ENCODE measurements around the gene CATSPERE. TPM values are rescaled to one million over a fixed set of nuclear protein-coding genes. Genes with fewer than 3 reads are reported as not detected.

Gene CATSPERE
- total RNA-seq, 2 donors from 2014 or later = 0.26 to 2.3 TPM

DNA sequence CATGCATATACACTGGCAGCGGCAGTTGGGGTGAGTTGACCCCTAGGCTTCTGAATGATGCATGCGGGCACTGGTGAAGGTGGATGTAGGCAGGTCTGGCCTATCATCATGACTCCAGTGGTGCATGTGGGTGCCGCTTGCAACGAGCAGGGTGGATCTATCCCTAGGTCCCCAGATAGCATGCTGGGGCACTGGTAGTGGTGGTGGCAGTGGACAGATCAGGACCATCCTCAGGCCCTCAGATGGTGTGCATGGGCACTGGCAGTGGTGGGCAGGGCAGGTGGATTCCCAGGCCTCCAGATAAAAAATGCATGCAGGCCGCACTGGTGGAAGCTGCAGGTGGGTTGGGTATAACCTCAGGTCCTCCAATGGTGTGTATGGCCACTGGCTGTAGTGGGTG lies 52.4 kb downstream of the CATSPERE start:
- 98 to 100% methylated on average over 4 to 5 of the region's 5 CpGs for WGBS, 2 donors
- H3K4me1 ChIP-seq = no peaks in the 10 kb centered on the region
- no peak overlapping the region for H3K27ac ChIP-seq
- TF ChIP-seq, protein P1, sequence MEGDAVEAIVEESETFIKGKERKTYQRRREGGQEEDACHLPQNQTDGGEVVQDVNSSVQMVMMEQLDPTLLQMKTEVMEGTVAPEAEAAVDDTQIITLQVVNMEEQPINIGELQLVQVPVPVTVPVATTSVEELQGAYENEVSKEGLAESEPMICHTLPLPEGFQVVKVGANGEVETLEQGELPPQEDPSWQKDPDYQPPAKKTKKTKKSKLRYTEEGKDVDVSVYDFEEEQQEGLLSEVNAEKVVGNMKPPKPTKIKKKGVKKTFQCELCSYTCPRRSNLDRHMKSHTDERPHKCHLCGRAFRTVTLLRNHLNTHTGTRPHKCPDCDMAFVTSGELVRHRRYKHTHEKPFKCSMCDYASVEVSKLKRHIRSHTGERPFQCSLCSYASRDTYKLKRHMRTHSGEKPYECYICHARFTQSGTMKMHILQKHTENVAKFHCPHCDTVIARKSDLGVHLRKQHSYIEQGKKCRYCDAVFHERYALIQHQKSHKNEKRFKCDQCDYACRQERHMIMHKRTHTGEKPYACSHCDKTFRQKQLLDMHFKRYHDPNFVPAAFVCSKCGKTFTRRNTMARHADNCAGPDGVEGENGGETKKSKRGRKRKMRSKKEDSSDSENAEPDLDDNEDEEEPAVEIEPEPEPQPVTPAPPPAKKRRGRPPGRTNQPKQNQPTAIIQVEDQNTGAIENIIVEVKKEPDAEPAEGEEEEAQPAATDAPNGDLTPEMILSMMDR (IDR thresholded peaks at IDR 0.05) = no peak
- TF ChIP-seq POLR2A (IDR thresholded peaks at IDR 0.05) = no peak
- intact Hi-C loops (cut with DNase I) = no loop called here
- no peaks in the 10 kb centered on the region for H3K27me3 ChIP-seq
- no peak overlapping the region for H3K4me3 ChIP-seq
- DNase-seq = no peak
- H3K9me3 ChIP-seq = peaks cover 0 to 12% (median 0%) of the 10 kb centered on the region in 3 donors
- H3K36me3 ChIP-seq (replicated peaks in 1 of 2; ENCODE audit: insufficient read depth in 1 of 2, low read depth in 2 of 2) = no peaks in the 10 kb centered on the region
- no peak for ATAC-seq

GRCh38 chr1:244515680-244516079 lies 54.6 kb downstream of the CATSPERE start:
- WGBS, 2 donors = 72 to 75% methylated on average over 2 of the region's 2 CpGs
- no peaks in the 10 kb centered on the region for H3K36me3 ChIP-seq (replicated peaks in 1 of 2; ENCODE audit: insufficient read depth in 1 of 2, low read depth in 2 of 2)
- no peaks in the 10 kb centered on the region for H3K4me1 ChIP-seq
- H3K9me3 ChIP-seq = peaks cover 0 to 12% (median 0%) of the 10 kb centered on the region in 3 donors
- TF ChIP-seq POLR2A (IDR thresholded peaks at IDR 0.05) = no peak
- TF ChIP-seq, protein P1 (IDR thresholded peaks at IDR 0.05) = no peak
- H3K27ac ChIP-seq = no peak overlapping the region
- no peak overlapping the region for H3K4me3 ChIP-seq
- DNase-seq = no peak
- ATAC-seq = no peak
- no peaks in the 10 kb centered on the region for H3K27me3 ChIP-seq
- intact Hi-C loops (cut with DNase I) = no loop called here

DNA sequence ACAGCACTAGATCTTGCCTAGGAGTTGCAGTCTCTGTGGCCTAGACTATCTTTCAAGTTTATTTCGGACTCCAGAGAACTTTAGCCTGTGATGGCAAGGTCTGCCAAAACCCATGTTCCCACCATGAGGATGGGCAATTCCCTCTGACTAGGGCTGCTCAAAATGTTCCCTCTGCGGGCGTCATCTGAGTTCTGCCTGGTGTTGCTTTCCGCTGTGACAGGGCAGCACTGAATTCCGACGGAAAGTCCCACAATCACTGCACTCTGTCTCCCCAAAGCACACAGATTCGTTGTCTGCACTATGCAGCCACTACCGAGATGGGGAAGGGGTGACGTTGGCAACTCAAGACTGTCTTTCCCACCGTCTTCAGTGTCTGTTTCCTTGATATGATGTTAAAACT lies 75.2 kb downstream of the CATSPERE start:
- Histone ChIP-seq H3K4me1 (no peaks in the 10 kb centered on the region), H3K36me3 (replicated peaks in 1 of 2; ENCODE audit: insufficient read depth in 1 of 2, low read depth in 2 of 2) (no peaks in the 10 kb centered on the region), H3K27ac (no peak overlapping the region), H3K9me3 (no peaks in the 10 kb centered on the region), H3K4me3 (no peak overlapping the region), H3K27me3 (no peaks in the 10 kb centered on the region)
- ATAC-seq = no peak
- WGBS, 2 donors = 56 to 69% methylated on average over 10 of the region's 10 CpGs
- DNase-seq = no peak
- intact Hi-C loops (cut with DNase I) = no loop called here
- TF ChIP-seq, protein P1 (IDR thresholded peaks at IDR 0.05) = no peak

GRCh38 chr1:244545511-244545910 lies 84.4 kb downstream of the CATSPERE start:
- Histone ChIP-seq H3K36me3 (replicated peaks in 1 of 2; ENCODE audit: insufficient read depth in 1 of 2, low read depth in 2 of 2) (no peaks in the 10 kb centered on the region), H3K27me3 (no peaks in the 10 kb centered on the region), H3K4me1 (no peaks in the 10 kb centered on the region), H3K4me3 (no peak overlapping the region), H3K9me3 (no peaks in the 10 kb centered on the region), H3K27ac (no peak overlapping the region)
- intact Hi-C loops (cut with DNase I) = no loop called here
- DNase-seq = no peak
- 92 to 94% methylated on average over 1 of the region's 1 CpG for WGBS, 2 donors
- TF ChIP-seq POLR2A (IDR thresholded peaks at IDR 0.05) = no peak
- ATAC-seq = no peak

DNA sequence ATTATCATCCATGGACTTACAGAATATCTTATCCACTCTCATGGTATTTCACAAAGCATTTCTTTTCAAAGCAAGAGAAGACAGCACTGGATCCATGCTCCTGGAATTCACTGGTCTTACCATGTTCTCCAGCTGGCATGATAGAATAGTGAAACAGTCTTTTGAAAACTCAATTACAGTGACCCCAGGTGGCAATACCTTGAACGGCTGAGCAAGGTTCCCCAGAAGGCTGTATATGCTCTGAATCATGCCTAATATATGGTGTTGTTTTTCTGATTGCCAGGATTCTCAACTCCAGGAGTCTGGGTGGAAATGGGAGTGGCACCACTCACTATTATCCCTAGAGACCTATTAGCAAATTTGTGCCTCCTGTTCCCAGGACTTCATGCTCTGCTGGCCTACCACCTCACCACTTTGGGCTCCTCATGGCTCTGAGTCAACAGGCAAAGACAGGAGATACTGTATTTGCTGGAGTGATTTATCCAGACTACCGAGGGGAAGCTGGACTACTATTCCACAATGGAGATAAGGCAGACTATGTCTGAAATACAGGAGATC lies 87.6 kb downstream of the CATSPERE start:
- TF ChIP-seq, protein P1 (IDR thresholded peaks at IDR 0.05) = no peak
- no peak for TF ChIP-seq POLR2A (IDR thresholded peaks at IDR 0.05)
- Histone ChIP-seq H3K4me1 (no peaks in the 10 kb centered on the region), H3K27ac (no peak overlapping the region), H3K36me3 (replicated peaks in 1 of 2; ENCODE audit: insufficient read depth in 1 of 2, low read depth in 2 of 2) (no peaks in the 10 kb centered on the region), H3K27me3 (no peaks in the 10 kb centered on the region), H3K9me3 (no peaks in the 10 kb centered on the region), H3K4me3 (no peak overlapping the region)
- 58 to 61% methylated on average over 2 of the region's 2 CpGs for WGBS, 2 donors
- intact Hi-C loops (cut with DNase I) = no loop called here
- ATAC-seq (no peak), DNase-seq (no peak)
